Upper lobe of left lung (tissue), 4 donors: ENCODE data around the gene POLR3H.

Source experiments
- EP300 ChIP-seq, 4 donors: sonication (generic); formaldehyde crosslinking; IDR thresholded peaks; one replicate each; pipeline ENCODE4 v1.5.1; 2017; ENCODE audit warnings: antibody characterized with exemption in 4 of 4, control low read depth in 2 of 4
- POLR2A ChIP-seq, 4 donors: fragments of 450-650 bp; IDR thresholded peaks; one replicate each; pipeline ENCODE4 v1.5.1; 2016 to 2017; ENCODE audit warnings: antibody characterized with exemption in 4 of 4, mild to moderate bottlenecking in 2 of 4
- POLR2AphosphoS5 ChIP-seq, 2 donors: sonication (generic); formaldehyde crosslinking; IDR thresholded peaks; one replicate each; pipeline ENCODE4 v1.5.1; 2017; ENCODE audit warnings: antibody characterized with exemption in 2 of 2
- TF ChIP-seq, protein P1 (sequence below), 6 experiments: fragments of 450-650 bp in 4 of 6; fragments of 200-600 bp in 2 of 6; sonication (generic) in 2 of 6; IDR thresholded peaks; one replicate each; pipeline ENCODE4 v1.5.1; 2016 to 2019; ENCODE audit warnings: antibody characterized with exemption in 6 of 6

DNA sequence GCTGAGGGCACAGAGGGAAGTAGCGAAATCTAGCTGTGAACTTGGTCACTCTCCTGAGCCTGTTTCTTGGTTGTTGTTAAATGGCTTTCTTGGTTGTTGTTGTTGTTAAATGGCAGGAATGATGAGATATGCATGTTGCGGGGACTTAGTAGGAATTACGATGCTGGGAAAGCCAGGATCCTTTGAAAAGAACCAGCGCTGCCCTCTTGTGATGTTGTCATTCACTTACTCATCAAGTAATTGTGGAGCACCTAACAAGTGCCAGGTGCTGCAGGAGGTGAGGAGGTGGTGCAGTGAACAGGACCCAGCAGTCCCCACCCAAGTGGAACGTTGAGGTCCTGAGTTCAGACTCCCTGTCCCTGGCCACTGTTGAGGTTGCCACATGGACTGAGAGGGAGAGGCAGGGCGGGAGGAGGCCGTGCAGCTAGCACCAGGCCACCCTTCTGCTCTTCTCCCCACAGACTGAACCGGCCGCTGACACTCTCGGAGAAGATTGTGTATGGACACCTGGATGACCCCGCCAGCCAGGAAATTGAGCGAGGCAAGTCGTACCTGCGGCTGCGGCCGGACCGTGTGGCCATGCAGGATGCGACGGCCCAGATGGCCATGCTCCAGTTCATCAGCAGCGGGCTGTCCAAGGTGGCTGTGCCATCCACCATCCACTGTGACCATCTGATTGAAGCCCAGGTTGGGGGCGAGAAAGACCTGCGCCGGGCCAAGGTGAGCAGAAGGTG, 36.8 kb downstream of the POLR3H start:
- TF ChIP-seq, protein P1, sequence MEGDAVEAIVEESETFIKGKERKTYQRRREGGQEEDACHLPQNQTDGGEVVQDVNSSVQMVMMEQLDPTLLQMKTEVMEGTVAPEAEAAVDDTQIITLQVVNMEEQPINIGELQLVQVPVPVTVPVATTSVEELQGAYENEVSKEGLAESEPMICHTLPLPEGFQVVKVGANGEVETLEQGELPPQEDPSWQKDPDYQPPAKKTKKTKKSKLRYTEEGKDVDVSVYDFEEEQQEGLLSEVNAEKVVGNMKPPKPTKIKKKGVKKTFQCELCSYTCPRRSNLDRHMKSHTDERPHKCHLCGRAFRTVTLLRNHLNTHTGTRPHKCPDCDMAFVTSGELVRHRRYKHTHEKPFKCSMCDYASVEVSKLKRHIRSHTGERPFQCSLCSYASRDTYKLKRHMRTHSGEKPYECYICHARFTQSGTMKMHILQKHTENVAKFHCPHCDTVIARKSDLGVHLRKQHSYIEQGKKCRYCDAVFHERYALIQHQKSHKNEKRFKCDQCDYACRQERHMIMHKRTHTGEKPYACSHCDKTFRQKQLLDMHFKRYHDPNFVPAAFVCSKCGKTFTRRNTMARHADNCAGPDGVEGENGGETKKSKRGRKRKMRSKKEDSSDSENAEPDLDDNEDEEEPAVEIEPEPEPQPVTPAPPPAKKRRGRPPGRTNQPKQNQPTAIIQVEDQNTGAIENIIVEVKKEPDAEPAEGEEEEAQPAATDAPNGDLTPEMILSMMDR (IDR thresholded peaks at IDR 0.05) = no peak
- no peak for TF ChIP-seq POLR2A (IDR thresholded peaks at IDR 0.05)
- TF ChIP-seq POLR2AphosphoS5 (IDR thresholded peaks at IDR 0.05) = no peak
- no peak for TF ChIP-seq EP300 (IDR thresholded peaks at IDR 0.05)
